ENCODE data around the gene ZBTB8A. TPM values are rescaled to one million over a fixed set of nuclear protein-coding genes. Genes with fewer than 3 reads are reported as not detected.

ZBTB8A gene
- 1.4 and 1.7 TPM in 2 replicates for total RNA-seq (2013; cell fraction: nucleolus; rRNA removed)
- total RNA-seq (2014; rRNA removed) = 2.1 and 2.9 TPM in 2 replicates
- 2.5 and 2.6 TPM in 2 replicates for total RNA-seq (2014; rRNA removed; fragmentation: Illumina TruSeq; extraction: Trizol)
- 2.7 and 3.5 TPM in 2 replicates for total RNA-seq (2021)
- polyA plus RNA-seq (2011; ENCODE audit: low read depth) = 0.54 TPM
- polyA plus RNA-seq (2011; rRNA removed) = 1.1 and 1.4 TPM in 2 replicates
- 0.37 and 0.52 TPM in 2 replicates for polyA plus RNA-seq (2011; cell fraction: cytosol; rRNA removed)
- 0.15 and 0.40 TPM in 2 replicates for polyA plus RNA-seq (2011; cell fraction: nucleus; rRNA removed)
- polyA plus RNA-seq (2012) = 0.89 and 0.97 TPM in 2 replicates
- polyA plus RNA-seq (2014; fragmentation: Illumina TruSeq; extraction: Trizol) = 3.1 and 3.8 TPM in 2 replicates
- under 1 TPM; 0.48 to 0.90 TPM for polyA plus RNA-seq (2014; fragmentation: Nextera tagmentation; extraction: Ambion mirVana)
- 1.6 and 2.2 TPM in 2 replicates for polyA plus RNA-seq (2014; rRNA removed)
- polyA plus RNA-seq (2016; fragmentation: Nextera tagmentation; extraction: Ambion mirVana) = 1 to 10 TPM; 3.7 to 4.7 TPM
- polyA minus RNA-seq (2011; rRNA and poly(A)+ RNA removed) = 0.46 and 1.5 TPM in 2 replicates
- polyA minus RNA-seq (2011; cell fraction: cytosol; rRNA and poly(A)+ RNA removed) = 0.27 and 0.52 TPM in 2 replicates
- polyA minus RNA-seq (2011; cell fraction: nucleus; rRNA and poly(A)+ RNA removed) = 0.12 and 0.29 TPM in 2 replicates
- Bru-seq, nascent RNA = percentile 41 among the genes with signal in this experiment
- BruChase-seq, experiment 1, labeled RNA remaining after a 6-hour chase = percentile 46 among the genes with signal in this experiment
- percentile 58 among the genes with signal in this experiment for BruChase-seq, experiment 2, labeled RNA remaining after a 2-hour chase
- long read RNA-seq, experiment 1 = 0 reads
- long read RNA-seq, experiment 2, full-length matches to known transcripts = 5 of 5 reads
- long read RNA-seq, experiment 2, partial matches to known transcripts = 0 of 5 reads
- long read RNA-seq, experiment 2, other reads (novel, unspliced or antisense) = 0 of 5 reads

DNA sequence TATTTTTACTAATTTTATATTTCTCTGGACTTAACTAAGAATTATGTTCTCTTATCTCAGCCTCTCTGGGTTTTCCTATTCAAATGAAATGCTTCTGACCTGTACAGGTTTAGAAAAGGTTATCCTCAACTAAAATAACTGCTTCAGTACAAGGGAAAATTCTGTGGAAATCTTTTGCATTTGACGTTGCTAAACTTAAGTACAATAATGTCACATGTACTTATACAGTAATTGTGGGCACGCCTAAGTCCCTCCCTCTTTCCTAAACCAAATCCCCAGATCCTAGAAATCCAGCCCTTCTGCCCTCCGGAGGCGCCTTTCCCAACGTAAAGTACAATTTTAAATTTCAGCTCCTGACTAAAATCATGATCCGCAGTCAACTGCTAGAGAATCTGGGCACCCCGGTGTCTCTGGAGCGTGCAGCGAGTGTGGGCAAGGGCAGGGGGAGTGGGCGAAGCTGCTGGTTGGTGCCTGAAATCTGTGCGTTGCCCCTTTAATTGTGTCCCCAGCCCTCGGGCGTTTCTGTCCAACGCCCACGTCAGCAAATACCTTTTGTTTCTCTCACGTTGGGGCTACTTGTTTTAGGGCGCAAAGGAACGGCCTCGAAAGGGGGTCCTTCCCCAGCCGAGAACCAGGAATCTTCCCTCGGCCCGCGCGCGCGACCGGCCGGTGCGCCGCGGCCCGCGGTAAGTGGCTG is at the start of gene ZBTB8A:
ZBTB8A (plus strand) TSS at position 541 of the 697 bp plus-strand sequence. CDS start 53,505 bp downstream, outside the sequence.
- Histone ChIP-seq H3K27ac (ENCODE audit: control insufficient read depth, insufficient read depth) (no peak within 1 kb of the TSS), H3K9me3 (replicated peaks; ENCODE audit: control insufficient read depth, insufficient read depth, low read length) (no peaks in the 10 kb centered on the region), H2AFZ (ENCODE audit: control insufficient read depth, low read depth, low read length) (peak within 1 kb of the TSS; percentile 69), H4K20me1 (ENCODE audit: control insufficient read depth, insufficient read depth) (no peaks in the 10 kb centered on the region), H3K36me3 (ENCODE audit: control insufficient read depth in 2 of 2, insufficient read depth in 2 of 2, low read length in 1 of 2) (no peaks in the 10 kb centered on the region), H3K27me3 (replicated peaks in 1 of 2; ENCODE audit: control insufficient read depth in 2 of 2, insufficient read depth in 2 of 2, low read length in 1 of 2) (peaks cover 0 to 1% of the 10 kb centered on the region in 2 experiments; a peak in 2 of 4 replicates), H3K79me2 (ENCODE audit: control insufficient read depth, insufficient read depth, low read length) (no peaks in the 10 kb centered on the region; the same call in 1 of the 2 replicates), H3K9ac (ENCODE audit: control insufficient read depth, insufficient read depth, low read length) (peak within 1 kb of the TSS; percentile 44; the same call in 1 of the 2 replicates), H3K4me1 (ENCODE audit: control insufficient read depth, insufficient read depth, low read length) (no peaks in the 10 kb centered on the region), H3K4me2 (ENCODE audit: control insufficient read depth, insufficient read depth) (peak within 1 kb of the TSS; percentile 80), H3K4me3 (peak within 1 kb of the TSS; percentile 67)
- DNase-seq (ENCODE audit: low read depth, low spot score) (no peak), ATAC-seq (peak; percentile 50), FAIRE-seq (no peak)
- SMC1A ChIA-PET (ENCODE audit: uncharacterized antibody, unreplicated experiment) = interaction anchor here (1.0 kb wide), 2 partner anchors 14 to 19 kb away, joined by 3 to 5 read pairs; no protein-coding TSS in a partner anchor
- BruUV-seq (replicated peaks) = no TSS peak
- CTCF ChIA-PET = no interaction called here
- 4% methylated on average over 21 of the region's 33 CpGs for WGBS (ENCODE audit: insufficient coverage, insufficient replicate concordance, low lambda C conversion rate, missing lambda C conversion rate)
- POLR2A ChIA-PET = no interaction called here
- in situ Hi-C loops (cut with MboI) = no loop called here
- RAD21 ChIA-PET (ENCODE audit: unreplicated experiment) = interaction anchor here (1.5 kb wide), 1 partner anchor 18 kb away, joined by 6 read pairs; no protein-coding TSS in a partner anchor
- intact Hi-C loops (cut with micrococcal nuclease; ENCODE audit: unreplicated experiment) = loop anchor here (2.0 kb wide), 1 partner anchor 112 kb away; the partner anchor contains the start of genes RBBP4 and ZBTB8OS
- peak in 1 of 2 experiments; percentile 13; a peak in 1 of 4 replicates for TF ChIP-seq BHLHE40 (IDR thresholded peaks at IDR 0.05; ENCODE audit: borderline replicate concordance in 1 of 2, low read depth in 2 of 2, low read length in 1 of 2)
- TF ChIP-seq EGR1 (IDR thresholded peaks at IDR 0.05; ENCODE audit: borderline replicate concordance in 1 of 2, low read depth in 2 of 2, low read length in 2 of 2) = peak in 1 of 2 experiments; percentile 60; a peak in 1 of 3 replicates
- TF ChIP-seq FOXM1 (IDR thresholded peaks at IDR 0.05; ENCODE audit: low read depth, low read length) = no peak
- TF ChIP-seq HCFC1 (IDR thresholded peaks at IDR 0.05; ENCODE audit: low read length) = no peak
- no peak for TF ChIP-seq TCF7 (IDR thresholded peaks at IDR 0.05; ENCODE audit: borderline replicate concordance)
- TF ChIP-seq SUPT20H (IDR thresholded peaks at IDR 0.05; ENCODE audit: borderline replicate concordance, control insufficient read depth, low read depth, low read length) = no peak
- TF ChIP-seq POLR2AphosphoS5 (IDR thresholded peaks at IDR 0.05; ENCODE audit: low read length) = no peak
- no peak for TF ChIP-seq SPI1 (IDR thresholded peaks at IDR 0.05; ENCODE audit: borderline replicate concordance, insufficient read depth, low read depth, low read length)
- peak; percentile 60; the same call in 1 of the 2 replicates for TF ChIP-seq EED (IDR thresholded peaks at IDR 0.05; ENCODE audit: low read depth)
- TF ChIP-seq LARP7 (IDR thresholded peaks at IDR 0.05) = no peak
- TF ChIP-seq ATF3 (IDR thresholded peaks at IDR 0.05; ENCODE audit: borderline replicate concordance, extremely low read depth, low read depth, low read length) = no peak
- no peak for TF ChIP-seq SIN3A (IDR thresholded peaks at IDR 0.05; ENCODE audit: low read depth, low read length)
- no peak for TF ChIP-seq RBBP5 (conservative IDR thresholded peaks at IDR 0.05)
- TF ChIP-seq HSF1 (IDR thresholded peaks at IDR 0.05; ENCODE audit: low read depth, low read length) = no peak
- no peak for TF ChIP-seq NR2C2 (IDR thresholded peaks at IDR 0.05; ENCODE audit: borderline replicate concordance, control insufficient read depth, insufficient read length, low read depth)
- no peak for TF ChIP-seq SIX5 (IDR thresholded peaks at IDR 0.05; ENCODE audit: low read depth, low read length, severe bottlenecking)
- no peak for TF ChIP-seq ETV6 (conservative IDR thresholded peaks at IDR 0.05 in 1 of 2, IDR thresholded peaks at IDR 0.05 in 1 of 2; ENCODE audit: borderline replicate concordance in 1 of 2, low read depth in 1 of 2)
- no peak for TF ChIP-seq NFIC (IDR thresholded peaks at IDR 0.05; ENCODE audit: low read depth, low read length)
